ENCODE measurements around the gene BLACAT1.
"Not testable (repeated sequence)": the region's sequence is repeated elsewhere in the genome, so short reads cannot be mapped to it uniquely, and the experiment has no call there.

The BLACAT1 gene

DNA sequence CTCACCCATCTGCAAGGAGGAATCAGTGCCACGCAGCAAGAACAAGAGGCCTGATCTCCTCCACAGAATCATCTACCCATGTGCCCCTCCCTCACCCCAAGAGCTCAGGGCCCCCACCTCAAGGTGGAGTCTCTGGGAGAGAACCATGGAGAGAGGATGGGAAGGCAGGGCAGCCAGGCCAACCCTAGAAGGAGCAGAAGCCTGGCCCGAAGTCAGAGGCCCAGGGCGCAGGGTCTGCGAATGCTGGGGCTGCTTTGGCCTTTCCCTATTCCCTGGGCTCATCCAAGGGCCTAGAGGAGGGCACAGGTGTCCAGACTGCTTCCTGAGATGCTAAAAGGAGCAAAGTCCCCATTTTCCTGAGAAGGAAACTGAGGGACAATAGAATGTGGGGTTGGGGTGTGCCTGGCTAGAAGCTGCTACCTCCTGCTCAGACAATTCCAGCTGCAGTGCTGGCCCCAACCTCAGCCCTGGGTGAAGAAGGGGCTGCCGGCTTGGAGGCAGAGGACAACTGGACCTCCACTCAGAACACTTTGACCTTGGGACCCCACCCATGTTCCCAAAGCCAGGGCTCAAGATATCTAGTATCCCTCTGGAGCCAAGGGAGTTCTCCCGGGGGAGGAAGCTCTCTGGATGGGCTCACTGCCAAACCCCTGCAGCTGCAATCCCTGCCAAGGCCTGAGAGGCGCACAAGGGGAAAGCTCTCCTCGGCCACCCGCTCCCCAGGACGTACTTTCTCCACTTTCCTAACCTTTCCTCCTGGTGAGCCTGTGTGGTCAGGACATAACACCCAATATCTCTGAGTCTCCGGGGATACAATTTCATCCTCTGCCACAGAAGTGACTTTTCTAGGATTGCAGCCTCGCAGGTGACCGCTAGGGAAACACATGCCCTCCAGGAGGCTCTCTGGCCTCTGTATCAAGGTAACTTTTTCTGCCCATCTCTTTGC lies 17.4 kb downstream of the BLACAT1 start:
- no peak for DNase-seq

- DNase-seq, result no peak
These were observed 18.3 kb downstream of the BLACAT1 start for GRCh38 chr1:205437570-205437969.

DNA sequence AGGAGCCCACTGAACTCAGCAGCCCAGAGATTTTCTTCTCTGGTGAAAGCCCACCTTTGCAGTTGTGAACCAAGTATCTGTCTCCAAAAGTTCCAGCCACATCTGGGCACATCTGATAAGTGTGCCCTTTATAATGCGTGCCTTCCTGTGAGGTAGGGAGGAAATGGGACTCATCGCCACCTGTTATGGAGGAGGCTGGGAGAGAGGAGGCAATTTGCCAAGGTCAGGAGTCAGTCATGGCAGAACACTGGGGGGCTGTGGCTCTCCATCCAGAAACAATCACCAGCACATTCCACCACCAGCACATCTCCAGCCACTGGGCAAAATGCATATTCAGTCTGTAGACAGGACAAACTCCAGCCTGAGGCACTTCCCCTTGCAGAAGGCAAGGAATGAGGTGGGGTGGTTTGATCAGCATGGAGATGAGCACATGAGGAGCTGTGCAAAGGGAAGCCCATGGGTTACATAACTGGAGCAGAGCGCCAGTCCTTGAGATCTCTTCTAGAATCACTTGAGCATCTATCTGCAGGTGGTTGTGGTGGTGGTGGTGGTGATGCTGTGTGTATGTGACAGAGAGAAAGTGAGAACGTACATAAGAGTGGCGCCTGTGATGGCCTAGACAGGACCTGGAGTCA lies 19.0 kb downstream of the BLACAT1 start:
- no peak for DNase-seq

DNA sequence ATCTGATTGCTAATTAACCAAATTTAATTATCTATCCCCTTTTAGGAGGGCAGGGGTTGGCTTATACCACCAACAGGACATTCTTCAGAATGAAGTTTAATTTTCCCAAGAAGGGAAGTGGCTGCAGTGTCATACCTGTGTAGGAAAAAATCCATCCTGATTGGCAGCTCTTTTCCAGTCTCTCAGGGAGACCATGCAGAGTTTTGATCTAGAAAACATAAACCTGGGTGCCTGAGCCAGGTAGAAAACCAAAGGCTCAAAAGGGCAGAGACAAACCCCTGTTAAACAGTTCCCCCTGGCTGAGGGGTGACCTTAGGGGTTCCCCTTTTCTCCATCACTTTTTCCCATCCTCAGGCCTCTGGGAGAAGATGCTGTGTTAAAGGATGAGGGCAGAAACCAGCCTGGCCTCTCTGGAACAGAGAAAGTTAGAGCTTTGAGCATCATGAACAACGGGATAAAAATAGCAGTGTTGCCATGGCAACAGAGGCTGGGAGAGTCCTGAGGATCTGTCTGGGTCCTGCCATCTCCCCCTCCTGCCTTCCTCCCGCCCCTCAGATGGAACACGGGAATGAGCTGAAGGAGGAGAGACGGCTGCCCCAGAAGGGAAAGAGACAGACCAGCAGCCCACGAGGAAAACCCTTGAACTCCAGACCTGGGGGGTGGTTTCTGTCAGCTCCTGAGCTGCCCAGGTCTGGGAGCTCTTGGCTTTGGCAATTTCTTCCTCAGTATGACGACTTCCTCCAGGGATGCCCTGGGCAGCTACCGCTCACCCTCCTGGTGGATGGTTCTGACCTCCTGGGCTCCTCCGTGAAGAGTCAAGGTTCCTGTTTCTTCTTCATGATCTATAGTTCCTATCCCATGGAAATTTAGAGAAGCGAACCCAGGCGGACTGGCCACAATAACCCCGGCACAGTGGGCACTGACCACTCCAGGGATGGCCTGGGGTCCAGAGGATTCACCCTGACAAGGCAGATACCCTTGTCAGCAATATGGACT lies 20.0 kb downstream of the BLACAT1 start:
- DNase-seq, result no peak

GRCh38 chr1:205434738-205435137 lies 21.1 kb downstream of the BLACAT1 start:
- DNase-seq, result no peak

- not testable (repeated sequence) for DNase-seq
These were observed 23.2 kb downstream of the BLACAT1 start for GRCh38 chr1:205432692-205433091.

- no peak for DNase-seq
These were observed 23.7 kb downstream of the BLACAT1 start for GRCh38 chr1:205432116-205432515.

DNA sequence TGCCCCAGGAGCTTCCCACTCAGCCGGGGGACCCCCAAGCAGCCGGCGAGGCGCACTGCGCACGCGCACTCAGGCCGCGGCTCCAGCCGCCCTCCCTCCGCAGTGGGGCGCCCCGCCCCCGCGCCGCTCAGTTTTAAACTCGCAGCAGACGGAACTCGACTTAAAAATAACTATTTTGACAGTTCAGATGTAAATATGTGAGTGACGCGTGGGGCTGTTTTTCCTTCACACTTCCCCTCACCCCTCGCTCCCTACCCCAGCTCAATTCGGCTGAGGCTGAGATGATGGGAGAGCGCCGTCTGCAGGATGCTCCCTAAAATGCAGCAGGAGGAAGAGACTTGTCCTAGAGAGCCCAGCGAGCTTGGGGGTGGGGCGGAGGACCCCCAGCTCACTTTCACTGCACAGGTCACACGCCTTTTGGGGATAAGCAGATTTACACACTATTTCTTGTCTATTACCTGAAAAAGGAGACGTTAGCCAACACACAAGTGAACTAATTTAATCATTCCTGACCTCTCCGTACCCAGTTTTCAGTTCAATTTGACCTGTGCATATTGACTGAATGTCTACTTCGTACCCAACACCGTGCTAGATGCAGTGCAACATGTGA lies 25.0 kb downstream of the BLACAT1 start:
- peak; percentile 58 to 78 for DNase-seq

GRCh38 chr1:205429762-205430695 lies 25.8 kb downstream of the BLACAT1 start:
- no peak for DNase-seq

DNA sequence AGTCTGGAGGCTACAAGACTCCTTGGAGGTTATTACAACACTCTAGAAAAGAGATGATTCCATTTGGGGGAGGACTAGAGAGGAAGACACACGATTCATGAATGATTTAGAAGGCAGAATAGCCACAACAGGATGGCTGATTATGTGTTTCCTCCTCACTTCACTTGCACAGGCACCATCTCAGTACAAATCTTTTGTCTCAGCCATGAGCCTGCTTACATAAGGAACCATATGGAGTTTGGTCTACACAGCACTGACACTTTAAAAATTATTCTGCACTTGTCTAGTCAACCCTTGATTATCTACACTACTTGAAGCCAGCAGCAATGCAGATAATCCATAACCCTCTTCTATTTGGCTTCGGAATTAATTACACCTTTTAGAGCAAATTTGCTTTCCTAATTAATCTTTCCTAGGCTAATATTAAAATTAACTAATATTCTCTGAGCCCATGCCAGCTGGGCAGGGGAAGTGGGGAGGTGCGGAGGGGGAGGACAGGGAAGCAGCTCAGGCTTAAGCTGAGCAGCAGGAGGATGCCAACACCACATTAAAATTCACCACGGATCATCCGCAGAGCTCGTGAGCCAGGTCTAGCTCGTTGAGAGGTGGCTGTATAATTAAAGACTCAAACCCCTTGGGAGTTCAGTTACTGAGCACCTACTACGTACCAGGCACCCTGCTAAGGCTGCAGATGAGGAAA lies 30.8 kb downstream of the BLACAT1 start:
- DNase-seq, result no peak

DNA sequence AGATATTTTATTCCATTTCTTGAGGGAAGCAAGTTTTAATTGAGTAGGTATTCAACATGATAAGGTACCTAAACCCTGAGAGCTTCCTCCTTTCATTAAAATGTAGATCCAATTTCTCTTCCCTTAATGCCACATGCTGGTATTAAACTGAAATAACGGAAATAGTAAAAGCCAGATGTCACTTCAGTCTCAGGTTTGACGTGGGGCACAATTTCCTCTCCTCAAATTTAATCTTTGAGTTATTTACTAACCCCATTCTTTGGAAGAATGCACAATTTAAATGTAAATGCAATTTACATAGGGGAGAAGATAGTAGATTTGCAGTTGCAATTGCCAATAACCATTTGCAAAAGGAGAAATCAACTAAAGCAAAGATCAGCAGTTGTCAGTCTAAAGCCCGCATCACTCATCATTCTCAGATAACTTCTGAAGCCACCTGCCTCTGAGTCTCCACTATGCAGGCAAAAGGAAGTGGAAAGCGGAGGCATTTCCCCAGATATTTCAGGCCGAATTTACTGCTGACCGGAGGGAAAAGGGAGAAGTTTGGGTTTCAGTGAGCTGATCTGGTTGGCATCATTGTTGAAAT lies 31.9 kb downstream of the BLACAT1 start:
- DNase-seq, result no peak

DNA sequence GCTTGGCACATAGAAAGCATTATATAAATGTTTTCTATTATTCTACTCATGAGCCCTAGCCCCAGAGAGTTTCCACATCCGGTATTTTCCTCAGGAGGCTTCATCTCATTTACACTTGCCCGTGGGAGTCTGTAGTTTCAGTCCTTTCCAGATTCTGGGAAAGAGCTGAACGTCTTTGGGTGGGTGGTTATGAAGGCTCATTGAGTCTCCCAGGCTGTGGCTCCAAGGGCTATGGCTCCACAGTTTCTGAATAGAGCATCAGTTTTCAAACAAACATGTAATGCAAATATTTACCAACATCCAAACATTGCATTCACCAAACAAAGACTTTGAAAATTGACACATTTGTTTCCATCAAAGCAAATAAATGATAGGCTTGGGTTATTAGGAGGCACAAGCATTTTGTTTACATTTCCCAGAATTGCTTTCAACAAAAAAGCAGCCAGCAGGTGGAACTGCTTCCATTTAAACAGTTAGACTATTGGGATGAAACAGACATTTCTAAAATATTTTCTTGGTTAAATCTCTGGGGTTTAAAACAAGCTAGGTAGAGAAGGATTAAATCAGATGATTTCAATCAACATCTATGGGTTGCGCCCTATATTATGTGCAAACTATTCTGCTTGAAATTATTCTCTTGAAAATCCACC lies 32.7 kb downstream of the BLACAT1 start:
- DNase-seq, result no peak

DNA sequence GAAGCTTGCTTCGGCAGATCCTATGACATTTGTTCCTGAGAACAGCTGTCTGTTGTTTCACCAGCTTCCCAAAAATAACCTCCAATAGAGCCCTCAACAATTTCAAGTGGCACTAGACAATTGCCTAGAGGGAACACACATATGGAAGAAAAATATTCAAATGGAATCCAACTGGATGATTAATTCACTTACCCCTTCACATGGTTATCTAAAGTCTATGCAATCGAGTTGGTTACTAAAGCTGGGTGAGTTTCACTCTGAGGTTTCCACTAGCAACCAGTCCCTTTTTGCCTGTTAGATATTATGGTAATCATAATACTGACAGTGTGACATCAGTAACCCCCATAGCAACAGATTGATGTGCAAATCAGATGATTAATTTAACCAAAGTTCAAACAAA lies 34.0 kb downstream of the BLACAT1 start, which contains the start of gene LEMD1:
Gene LEMD1, minus strand, starts transcription at position 259 of the 400 bp plus-strand sequence. CDS start 1,520 bp downstream, outside the sequence.
- DNase-seq, result no peak

- DNase-seq, result no peak
These were observed 34.9 kb downstream of the BLACAT1 start for GRCh38 chr1:205420938-205421337.

DNA sequence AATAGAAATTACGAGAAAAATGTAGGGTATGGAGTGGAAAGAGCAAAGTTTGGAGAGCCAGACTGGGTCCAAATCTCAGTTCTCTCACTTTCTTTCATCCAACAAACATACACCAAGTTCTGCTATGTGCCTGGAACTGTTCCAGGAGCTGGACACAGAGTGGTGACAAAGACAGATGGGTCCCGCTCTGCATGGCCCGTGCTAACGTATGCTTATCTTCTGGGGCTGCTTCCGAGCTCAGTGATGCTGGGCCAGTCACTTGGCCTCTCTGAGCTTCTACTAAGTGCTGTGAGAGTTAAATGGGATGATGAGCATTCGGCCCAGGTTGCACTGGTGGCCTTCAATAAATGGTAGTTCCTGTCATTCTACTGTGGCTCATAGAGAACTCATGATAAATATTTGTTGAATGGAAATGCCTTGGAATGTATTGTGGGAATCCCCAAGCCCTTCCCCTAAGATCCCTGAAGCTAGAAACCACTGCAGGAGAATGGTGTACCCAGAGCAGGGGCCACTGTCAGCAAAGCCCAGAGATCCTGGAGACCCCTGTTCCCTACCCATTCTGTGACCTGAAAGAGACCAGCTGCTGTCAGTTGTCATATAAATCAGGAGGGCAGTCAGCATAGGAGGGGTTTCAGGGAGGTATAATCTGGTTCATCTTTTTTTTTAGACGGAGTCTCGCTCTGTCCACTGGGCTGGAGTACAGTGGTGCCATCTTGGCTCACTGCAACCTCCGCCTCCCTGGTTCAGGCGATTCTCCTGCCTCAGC lies 37.8 kb downstream of the BLACAT1 start:
- DNase-seq, result no peak

GRCh38 chr1:205416322-205416721 lies 39.5 kb downstream of the BLACAT1 start:
- no peak for DNase-seq

DNA sequence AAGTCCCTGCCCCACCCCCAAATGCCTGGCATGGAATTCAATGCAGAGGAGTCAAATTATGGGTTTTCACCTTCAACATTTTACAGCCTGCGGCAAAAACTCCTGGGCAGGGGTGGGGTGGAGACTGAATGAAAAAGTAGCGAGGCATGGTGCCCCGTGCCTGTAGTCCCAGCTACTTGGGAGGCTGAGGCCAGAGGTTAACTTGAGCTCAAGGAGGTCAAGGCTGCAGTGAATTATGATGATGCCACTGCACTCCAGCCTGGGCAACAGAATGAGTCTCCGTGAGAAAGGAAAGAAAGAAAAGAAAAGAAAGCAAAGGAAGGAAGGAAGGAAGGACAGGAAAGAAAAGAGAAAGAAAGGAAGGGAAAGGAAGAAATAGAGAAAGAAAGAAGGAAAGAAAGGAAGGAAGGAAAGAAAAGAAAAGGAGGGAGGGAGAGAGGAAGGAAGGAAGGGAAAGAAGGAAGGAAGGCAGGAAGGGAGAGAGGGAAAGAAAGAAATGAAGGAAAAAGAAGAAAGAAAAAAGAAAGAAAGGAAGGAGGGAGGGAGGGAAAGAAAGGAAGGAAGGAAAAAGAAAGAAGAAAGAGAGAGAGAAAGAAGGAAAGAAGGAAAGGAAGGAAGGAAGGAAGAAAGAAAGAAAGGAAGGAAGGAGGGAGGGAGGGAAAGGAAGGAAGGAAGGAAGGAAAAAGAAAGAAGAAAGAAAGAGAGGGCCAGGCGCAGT lies 45.1 kb downstream of the BLACAT1 start:
- DNase-seq, result no peak

DNA sequence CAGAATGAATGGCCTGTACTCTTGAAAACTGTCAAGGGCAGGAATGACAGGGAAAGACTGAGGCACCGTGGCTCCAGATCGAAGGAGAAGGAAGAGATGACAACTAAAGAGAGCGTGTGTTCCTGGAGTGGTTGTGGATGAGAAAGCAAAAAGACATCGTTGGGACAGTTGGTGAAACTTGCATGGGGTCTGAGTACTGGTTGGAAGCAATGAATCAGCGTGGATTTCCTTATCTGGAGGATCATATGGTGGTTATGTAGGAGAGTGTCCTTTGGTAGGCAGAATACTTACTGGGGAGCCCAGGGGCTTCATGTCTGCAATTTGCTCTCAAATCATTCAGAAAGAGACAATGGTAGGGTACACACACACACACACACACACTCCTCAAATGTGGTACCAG lies 47.9 kb downstream of the BLACAT1 start:
- DNase-seq, result no peak

All from CD4-positive, alpha-beta T cell treated with Interleukin-4 for 1 hour (primary cell).